HG03354 (cell line): Measurements from ENCODE around the gene ANKRD52.
"Not testable (repeated sequence)": the region's sequence is repeated elsewhere in the genome, so short reads cannot be mapped to it uniquely, and the experiment has no call there.

Source experiments
- ATAC-seq: cut with Tn5 transposase; IDR thresholded peaks from one replicate; pipeline ENCODE4 v1.9.1; 2021; ENCODE audit warnings: mild to moderate bottlenecking; ENCODE audit not compliant: unreplicated experiment, poor library complexity, severe bottlenecking

Gene ANKRD52

DNA sequence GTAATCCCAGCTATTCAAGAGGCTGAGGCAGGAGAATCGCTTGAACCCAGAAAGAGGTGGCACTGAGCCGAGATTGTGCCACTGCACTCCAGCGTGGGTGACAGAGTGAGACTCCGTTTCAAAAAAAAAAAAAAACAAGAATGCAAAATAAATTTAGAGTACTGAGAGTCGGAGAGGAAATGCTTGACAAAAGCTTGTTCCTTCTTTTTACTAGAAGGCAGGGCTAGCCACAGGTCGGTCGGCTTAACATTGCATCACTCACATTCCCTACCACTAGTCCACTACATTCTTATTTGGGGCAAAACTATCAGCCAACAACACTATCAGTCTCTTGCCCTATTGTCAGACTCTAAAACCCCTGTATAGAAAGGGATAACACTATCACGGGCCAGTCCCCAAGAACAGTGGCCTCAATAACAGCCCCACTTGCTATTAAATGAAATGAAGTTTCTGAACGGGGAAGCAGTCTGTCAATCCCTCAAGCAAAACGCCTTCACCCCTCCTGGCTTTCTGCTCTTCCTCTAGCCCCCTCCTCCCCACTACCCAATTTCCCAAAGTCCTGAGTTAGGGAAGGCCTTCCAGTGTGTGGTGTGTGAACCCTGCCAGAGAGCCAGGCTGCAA lies 37.5 kb downstream of the ANKRD52 start:
- ATAC-seq: no peak

DNA sequence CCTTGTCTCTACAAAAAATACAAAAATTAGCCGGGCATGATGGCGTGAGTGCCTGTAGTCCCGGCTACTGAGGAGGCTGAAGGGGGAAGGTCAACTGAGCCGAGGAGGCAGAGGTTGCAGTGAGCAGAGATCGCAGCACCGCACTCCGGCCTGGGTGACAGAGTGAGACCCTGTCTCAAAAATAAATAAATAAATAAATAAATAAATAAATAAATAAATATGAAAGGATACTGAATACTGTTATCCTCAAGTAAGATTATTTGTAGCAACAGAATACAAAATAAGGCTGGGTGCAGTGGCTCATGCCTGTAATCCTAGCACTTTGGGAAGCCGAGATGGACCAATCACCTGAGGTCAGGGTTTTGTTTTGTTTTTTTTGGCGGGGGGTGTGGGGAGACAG lies 38.3 kb downstream of the ANKRD52 start:
- no peak for ATAC-seq

DNA sequence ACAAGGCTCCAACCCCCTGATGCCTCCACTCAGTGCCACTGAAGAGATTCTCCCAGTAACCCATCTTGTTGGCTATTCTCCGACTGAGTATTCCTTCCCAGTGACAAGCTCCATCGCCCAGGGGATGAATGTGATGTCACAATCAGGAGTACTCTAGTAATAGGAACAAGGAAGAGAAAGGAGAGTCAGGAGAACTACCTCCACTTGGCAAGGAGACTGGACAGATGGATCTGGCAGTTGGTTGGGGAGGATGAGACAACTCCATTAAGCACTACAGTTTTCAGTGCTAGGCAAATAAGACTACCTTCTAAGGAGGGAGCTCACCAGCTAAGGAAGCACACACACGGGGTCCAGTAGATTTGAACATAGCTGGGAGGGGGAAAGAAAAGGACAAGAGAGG lies 41.7 kb downstream of the ANKRD52 start:
- no peak for ATAC-seq

DNA sequence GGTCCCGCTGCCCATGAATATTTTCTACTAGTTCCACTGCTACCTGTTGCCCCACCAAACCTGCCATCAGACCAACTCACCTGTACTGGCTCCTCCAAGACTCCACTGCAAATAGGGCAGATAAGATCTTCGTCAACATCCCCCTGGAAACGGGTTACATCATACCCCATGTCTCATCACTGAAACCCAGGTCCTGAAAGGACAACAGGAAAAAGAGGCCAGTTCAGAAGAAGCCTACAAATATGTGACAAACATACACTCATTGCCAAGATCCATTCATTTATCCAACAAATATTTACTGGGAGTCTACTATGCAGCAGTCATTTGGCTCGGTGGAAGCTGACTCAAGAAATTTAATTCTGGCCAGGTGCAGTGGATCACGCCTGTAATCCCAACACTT lies 44.3 kb downstream of the ANKRD52 start:
- no peak for ATAC-seq

- no peak for ATAC-seq
Observed at GRCh38 chr12:56212361-56212760, 45.8 kb downstream of the ANKRD52 start.

DNA sequence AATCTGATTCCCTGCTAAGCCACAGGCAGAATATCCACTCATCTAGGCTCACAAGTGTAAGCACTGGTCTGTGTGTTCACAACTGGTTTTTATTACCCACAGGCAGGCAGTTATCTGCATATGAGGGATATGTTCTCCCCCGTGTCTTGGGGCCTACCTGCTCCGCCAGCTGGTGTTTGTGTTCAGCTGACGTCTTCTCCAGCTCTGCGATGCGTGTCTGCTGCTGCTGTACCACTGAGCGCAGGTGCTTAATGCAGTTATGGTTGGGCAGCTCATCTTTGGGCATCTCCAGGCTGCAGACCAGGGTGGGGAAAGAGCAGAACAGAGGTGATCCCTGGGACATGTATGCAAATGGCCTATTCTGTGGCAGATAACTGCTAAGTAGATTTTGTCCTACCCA lies 50.2 kb downstream of the ANKRD52 start:
- no peak for ATAC-seq

DNA sequence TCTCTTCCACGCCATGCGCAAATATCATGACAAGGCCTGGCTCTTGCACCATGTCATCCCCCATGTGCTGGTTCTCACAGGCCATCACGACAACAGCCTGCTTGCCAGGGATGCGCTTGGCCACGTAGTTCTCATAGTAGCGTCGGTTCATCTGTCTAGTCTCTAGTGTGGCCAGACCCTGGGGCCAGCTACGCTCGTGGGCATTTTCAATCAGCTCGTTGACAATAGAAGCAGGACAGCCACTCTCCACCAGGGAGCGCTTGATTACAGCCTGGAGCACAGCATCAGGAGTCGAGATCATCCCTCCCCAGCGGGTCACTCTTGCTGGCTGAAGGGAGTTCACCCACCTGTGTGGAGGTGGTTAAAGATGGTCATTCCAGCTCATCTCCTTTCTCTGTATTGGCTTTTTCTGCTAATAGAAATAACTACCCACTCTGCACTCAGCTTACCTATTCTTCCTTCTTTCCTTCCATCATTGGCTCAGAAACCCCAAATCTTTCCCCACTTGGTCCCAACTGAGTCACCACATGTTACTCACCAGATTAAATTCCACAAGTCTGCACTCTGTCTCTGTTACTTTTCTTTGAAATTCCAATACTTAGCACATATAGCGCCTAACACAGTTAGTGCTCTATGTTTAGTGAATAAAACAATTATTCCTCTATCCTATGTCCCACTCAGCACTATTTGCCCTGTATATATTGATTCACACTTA lies 51.6 kb downstream of the ANKRD52 start:
- ATAC-seq: no peak

DNA sequence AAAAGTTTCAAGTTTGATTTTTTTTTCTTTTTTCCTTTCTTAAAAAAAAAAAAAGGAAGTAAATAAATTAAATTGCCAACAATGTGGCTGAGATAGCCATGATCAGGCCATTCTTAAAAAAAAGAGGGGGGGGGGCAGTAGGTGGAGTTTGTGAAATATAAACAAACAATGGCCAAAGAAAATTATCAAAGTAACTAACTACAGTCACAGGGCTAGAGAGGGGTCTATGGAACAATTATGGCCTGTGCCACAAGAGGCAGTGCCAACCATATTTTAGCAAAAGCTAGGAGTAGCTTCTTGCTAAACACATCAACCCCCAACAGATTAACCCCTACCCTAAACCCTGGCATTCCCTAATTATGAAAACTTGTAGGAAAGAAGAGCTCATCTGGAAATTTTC lies 52.7 kb downstream of the ANKRD52 start:
- ATAC-seq: no peak

- ATAC-seq: no peak
Observed at GRCh38 chr12:56204275-56204674, 53.9 kb downstream of the ANKRD52 start.

DNA sequence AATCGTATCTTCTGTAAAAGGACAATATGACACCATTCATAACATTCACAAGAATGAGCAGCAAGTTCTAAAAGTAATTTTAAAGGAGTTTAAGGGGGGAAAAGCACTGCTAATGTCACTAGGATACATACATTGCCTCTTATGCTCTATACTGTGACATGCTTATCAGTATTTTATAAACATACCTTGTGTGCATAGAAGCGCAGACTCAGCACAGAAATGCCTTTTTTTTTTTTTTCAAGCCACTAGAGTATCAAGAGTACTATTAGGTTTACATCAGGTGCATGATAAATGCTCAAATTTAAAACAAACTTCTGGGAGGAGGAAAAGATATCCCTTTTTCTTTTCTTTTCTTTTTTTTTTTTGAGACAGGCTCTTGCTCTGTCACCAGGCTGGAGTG lies 55.3 kb downstream of the ANKRD52 start:
- ATAC-seq: no peak

GRCh38 chr12:56202366-56202765 lies 55.8 kb downstream of the ANKRD52 start:
- no peak for ATAC-seq

GRCh38 chr12:56198836-56199235 lies 59.3 kb downstream of the ANKRD52 start:
- ATAC-seq: no peak

- ATAC-seq: no peak
Observed at GRCh38 chr12:56197921-56198635, 60.1 kb downstream of the ANKRD52 start.

GRCh38 chr12:56196818-56197550 lies 61.2 kb downstream of the ANKRD52 start:
- not testable (repeated sequence) for ATAC-seq

DNA sequence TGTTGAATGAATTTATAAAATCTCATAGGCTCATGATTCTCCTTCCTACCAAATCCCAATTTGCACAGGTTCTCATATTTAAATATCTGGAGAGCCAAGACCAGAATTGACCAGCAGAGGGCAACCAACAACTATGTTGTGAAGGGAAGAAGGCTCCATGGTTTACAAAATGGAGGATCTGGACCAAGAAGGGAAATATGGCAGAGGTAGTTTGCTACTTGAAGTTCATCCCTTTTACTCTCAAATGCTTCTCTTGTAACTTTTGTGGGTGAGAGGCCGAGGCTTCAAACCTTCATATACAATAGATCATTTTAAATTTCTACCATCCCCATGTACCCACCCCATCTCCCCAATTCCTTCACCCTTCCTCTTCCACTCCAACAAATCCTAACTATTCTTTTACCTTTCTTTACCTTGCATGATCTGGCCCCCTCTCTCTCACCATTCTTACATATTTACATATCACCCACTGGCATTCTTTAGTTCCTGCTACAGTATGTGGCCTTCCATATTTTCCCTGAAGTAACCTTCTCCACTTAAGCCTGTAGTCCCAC lies 65.1 kb downstream of the ANKRD52 start:
- ATAC-seq: no peak

DNA sequence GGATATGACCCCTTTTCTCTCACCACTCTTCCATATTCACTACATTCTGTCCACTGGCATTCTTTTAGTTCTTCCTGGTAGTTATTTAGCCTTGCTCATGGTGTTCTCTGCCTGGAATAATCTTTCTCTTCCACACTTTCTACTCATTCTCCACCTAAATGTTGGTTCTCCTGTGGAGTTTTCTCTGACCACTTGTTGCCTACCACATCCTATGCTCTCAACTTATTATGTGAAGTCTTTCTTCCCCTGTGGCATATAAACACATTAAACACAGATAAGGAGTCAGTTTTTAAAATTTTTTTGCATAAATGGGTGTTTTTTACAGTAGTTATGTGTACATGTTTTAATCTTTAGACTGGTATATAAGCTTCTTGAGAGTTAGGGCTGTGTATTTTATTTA lies 65.6 kb downstream of the ANKRD52 start:
- no peak for ATAC-seq

GRCh38 chr12:56190695-56191155 lies 67.5 kb downstream of the ANKRD52 start:
- no peak for ATAC-seq

DNA sequence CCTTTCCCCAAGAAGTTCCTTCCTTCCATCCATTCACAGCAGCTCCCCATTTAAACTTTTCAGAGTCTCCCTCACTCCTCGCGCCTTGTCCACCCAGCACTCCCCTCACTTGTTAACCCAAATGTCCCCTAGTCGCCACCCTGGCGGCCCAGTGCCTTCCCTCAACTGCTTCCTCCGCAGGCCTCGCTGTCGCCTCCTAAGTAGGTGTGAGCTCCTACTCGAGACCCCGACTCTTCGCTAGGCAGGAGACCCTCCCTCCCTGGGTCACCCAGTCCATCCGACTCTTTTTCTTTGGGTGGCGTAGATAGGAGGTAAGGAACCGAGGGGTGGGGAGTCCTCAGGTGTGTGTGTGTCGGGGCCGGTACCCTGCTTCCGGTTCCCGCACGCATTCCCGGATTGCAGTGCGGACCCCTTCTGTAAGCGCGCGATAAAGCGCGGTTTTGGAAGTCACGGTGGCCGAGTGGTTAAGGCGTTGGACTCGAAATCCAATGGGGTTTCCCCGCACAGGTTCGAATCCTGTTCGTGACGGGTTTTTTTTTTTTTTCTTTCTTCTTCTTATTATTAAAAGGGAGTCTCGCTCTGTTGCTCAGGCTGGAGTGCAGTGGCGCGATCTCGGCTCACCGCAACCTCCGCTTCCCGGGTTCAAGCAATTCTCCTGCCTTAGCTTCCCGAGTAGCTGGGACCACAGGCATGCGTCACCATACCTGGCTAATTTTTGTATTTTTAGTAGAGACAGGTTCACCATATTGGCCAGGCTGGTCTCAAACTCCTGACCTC lies 68.1 kb downstream of the ANKRD52 start:
- peak; percentile 46 for ATAC-seq
